ENCODE measurements around the gene CD4.

GRCh38 chr12:6782119-6782518 lies 7.2 kb upstream of the CD4 start:
- no peak for TF ChIP-seq POLR2A (IDR thresholded peaks at IDR 0.05)
- TF ChIP-seq CTCF (IDR thresholded peaks at IDR 0.05): no peak
- TF ChIP-seq EP300 (IDR thresholded peaks at IDR 0.05): no peak
